Activated CD4-positive, alpha-beta memory T cell treated with anti-CD3 and anti-CD28 coated beads, Interleukin-2, amount 10 ng/mL, durations not matched to agents 7 days and 5 days (primary cell): Measurements from ENCODE around the gene CLPTM1L. TPM values are rescaled to one million over a fixed set of nuclear protein-coding genes. Genes with fewer than 3 reads are reported as not detected.
"Not testable (repeated sequence)": the region's sequence is repeated elsewhere in the genome, so short reads cannot be mapped to it uniquely, and the experiment has no call there.

ENCODE experiments used
- CTCF ChIA-PET: fragments of 350-600 bp; sonication (Branson Sonifier 250); formaldehyde crosslinking; loops from one replicate; lab custom pipeline; 2021; ENCODE audit warnings: antibody characterized with exemption, inconsistent platforms; lab: Charles Lee
- POLR2A ChIA-PET: fragments of 350-600 bp; sonication (Branson Sonifier 250); formaldehyde crosslinking; loops from one replicate; lab custom pipeline; 2021; ENCODE audit warnings: antibody characterized with exemption; lab: Charles Lee
- DNase-seq: peaks from one replicate; pipeline ENCODE4 v3.0.0-alpha.2; 2020
- H3K27ac Mint-ChIP-seq: one replicate; pipeline ENCODE4 v1.8.0; 2021; ENCODE audit warnings: mild to moderate bottlenecking, mixed read lengths
- H3K27me3 Mint-ChIP-seq: one replicate; pipeline ENCODE4 v1.8.0; 2021; ENCODE audit warnings: mixed read lengths
- H3K36me3 Mint-ChIP-seq: one replicate; pipeline ENCODE4 v1.8.0; 2021; ENCODE audit warnings: low read depth, mixed read lengths
- H3K4me1 Mint-ChIP-seq: one replicate; pipeline ENCODE4 v1.8.0; 2021; ENCODE audit warnings: mixed read lengths
- H3K4me3 Mint-ChIP-seq: one replicate; pipeline ENCODE4 v1.8.0; 2021; ENCODE audit warnings: mild to moderate bottlenecking, mixed read lengths
- H3K9me3 Mint-ChIP-seq: one replicate; pipeline ENCODE4 v1.8.0; 2021; ENCODE audit warnings: mixed read lengths
- total RNA-seq, 2 experiments: library from RNA; stranded (reverse); gene quantifications; one replicate each; pipeline ENCODE4 v1.2.3, GENCODE V29; 2021

Gene CLPTM1L
- total RNA-seq, 2 experiments from 2014 or later, result 99.7 to 101 TPM

- POLR2A ChIA-PET, result no interaction called here
- Mint-ChIP-seq H3K27me3 (no peaks in the 10 kb centered on the region), H3K36me3 (no peaks in the 10 kb centered on the region), H3K4me1 (no peaks in the 10 kb centered on the region), H3K9me3 (peaks cover 3% of the 10 kb centered on the region), H3K27ac (no peak overlapping the region), H3K4me3 (no peak overlapping the region)
- CTCF ChIA-PET, result no interaction called here
- DNase-seq, result no peak
Measured at GRCh38 chr5:1279443-1280151, 65.3 kb downstream of the CLPTM1L start.

DNA sequence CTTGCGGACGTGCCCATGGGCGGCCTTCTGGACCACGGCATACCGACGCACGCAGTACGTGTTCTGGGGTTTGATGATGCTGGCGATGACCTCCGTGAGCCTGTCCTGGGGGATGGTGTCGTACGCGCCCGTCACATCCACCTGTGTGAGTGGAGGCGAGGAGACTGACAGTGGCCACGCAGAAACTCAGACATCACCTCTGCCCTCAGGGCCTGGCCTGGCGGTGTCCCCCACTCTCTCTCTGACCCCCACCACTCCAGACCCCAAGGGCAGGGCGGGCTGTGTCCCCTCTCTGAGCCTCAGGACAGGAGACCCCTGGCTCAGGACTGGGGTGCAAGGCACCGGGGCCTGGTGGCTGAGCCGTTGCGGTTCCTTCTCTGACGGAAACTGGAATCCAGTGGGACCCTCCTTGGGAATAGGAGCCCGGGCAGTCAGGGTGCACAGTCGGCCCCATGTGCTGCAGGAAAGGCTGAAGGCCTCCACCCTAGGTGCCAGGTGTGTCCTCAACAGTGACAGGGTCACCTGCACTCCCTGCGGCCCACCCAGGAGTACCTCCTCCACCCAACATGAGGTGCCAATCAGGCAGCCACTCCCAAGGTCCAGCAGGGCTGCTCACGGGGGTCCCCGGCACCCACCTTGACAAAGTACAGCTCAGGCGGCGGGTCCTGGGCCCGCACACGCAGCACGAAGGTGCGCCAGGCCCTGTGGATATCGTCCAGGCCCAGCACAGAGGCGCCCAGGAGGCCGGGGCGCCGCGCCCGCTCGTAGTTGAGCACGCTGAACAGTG is 66.0 kb downstream of the CLPTM1L start:
- H3K27me3 Mint-ChIP-seq, result no peaks in the 10 kb centered on the region
- no peak for DNase-seq
- ChIA-PET CTCF (no interaction called here), POLR2A (no interaction called here)
- no peak overlapping the region for H3K4me3 Mint-ChIP-seq
- H3K36me3 Mint-ChIP-seq, result no peaks in the 10 kb centered on the region
- peaks cover 3% of the 10 kb centered on the region for H3K9me3 Mint-ChIP-seq
- no peak overlapping the region for H3K27ac Mint-ChIP-seq
- H3K4me1 Mint-ChIP-seq, result no peaks in the 10 kb centered on the region

DNA sequence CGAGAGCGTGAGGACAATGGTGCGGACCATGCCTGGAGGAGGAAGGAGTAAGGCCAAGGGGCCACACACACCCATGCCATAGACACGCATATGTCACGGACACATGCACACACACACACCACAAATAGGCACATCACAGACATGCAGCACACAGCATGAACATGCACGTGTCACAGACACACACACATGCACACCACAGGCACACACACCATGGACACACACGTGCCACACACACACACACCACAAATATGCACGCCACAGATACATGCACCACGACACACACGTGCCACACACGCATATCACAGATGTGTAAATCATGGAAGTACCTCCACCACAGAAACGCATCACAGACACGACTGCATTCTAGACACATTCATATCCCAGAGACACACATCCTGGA is 66.7 kb downstream of the CLPTM1L start:
- ChIA-PET CTCF (no interaction called here), POLR2A (no interaction called here)
- Mint-ChIP-seq H3K4me3 (no peak overlapping the region), H3K9me3 (peaks cover 3% of the 10 kb centered on the region), H3K27ac (no peak overlapping the region), H3K27me3 (no peaks in the 10 kb centered on the region), H3K4me1 (no peaks in the 10 kb centered on the region), H3K36me3 (no peaks in the 10 kb centered on the region)
- no peak for DNase-seq

DNA sequence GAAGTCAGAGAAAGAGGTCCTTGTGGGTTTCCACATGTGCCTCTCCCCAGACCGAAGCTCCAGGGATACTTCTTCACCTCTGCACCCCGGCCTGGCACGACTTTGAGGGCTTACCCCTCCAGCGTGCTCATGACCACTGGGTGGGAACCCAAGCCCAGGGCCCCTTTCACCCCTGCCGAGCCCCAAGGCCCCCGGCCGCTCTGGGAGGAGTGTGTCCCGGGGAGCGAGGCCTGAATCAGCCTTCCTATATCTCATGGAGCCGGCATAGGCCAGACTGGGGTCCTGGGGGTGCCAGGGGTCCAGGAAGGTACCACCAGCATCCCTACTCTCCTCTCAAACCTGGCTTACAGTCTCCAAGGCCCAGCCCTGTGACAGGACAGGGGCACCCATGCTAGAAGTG is 67.1 kb downstream of the CLPTM1L start:
- Mint-ChIP-seq H3K9me3 (peaks cover 3% of the 10 kb centered on the region), H3K27me3 (no peaks in the 10 kb centered on the region), H3K36me3 (no peaks in the 10 kb centered on the region), H3K4me1 (no peaks in the 10 kb centered on the region), H3K4me3 (no peak overlapping the region), H3K27ac (no peak overlapping the region)
- DNase-seq, result no peak
- ChIA-PET POLR2A (no interaction called here), CTCF (no interaction called here)

DNA sequence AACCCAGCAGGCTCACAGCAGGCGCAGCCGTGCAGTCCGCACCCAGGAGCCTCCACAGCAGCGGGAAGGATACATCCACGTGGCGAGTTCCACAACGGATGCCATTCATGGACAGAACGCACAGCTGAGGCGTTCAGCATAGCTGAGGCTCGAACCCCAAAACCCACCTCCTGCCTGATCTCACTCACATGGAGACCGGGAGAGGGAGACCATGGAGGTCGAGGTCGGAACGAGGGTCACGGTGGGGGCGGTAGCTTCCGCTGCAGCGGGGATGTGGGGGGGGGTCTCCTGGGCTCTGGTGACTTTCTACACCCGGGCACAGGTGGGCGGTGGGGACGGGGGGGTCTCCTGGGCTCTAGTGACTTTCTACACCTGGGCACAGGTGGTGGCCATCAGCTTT is 67.6 kb downstream of the CLPTM1L start:
- ChIA-PET CTCF (no interaction called here), POLR2A (no interaction called here)
- Mint-ChIP-seq H3K36me3 (no peaks in the 10 kb centered on the region), H3K27me3 (no peaks in the 10 kb centered on the region), H3K27ac (no peak overlapping the region), H3K9me3 (peaks cover 3% of the 10 kb centered on the region), H3K4me1 (no peaks in the 10 kb centered on the region), H3K4me3 (no peak overlapping the region)
- no peak for DNase-seq

DNA sequence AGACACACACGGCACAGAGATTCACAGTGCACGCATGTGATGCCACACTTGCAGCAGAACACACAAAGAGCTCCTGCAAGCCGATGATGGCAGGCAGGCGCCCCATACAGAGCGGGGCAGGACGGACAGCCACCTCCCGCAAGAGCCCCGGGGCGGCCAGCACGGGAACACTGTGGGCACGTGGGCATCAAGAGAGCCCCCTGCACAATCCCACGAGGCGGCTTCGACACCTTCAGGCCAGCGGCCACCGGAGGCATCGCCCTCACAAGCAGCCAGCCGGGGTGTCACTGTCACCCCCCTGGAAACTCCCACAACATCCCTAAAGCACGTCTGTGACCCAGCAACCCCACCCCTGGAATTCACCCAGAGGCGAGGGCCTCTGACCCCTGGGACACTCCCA is 68.0 kb downstream of the CLPTM1L start:
- no peaks in the 10 kb centered on the region for H3K36me3 Mint-ChIP-seq
- H3K27me3 Mint-ChIP-seq, result no peaks in the 10 kb centered on the region
- ChIA-PET CTCF (no interaction called here), POLR2A (no interaction called here)
- H3K9me3 Mint-ChIP-seq, result peaks cover 3% of the 10 kb centered on the region
- H3K4me1 Mint-ChIP-seq, result no peaks in the 10 kb centered on the region
- H3K27ac Mint-ChIP-seq, result no peak overlapping the region
- H3K4me3 Mint-ChIP-seq, result no peak overlapping the region
- no peak for DNase-seq

- CTCF ChIA-PET, H3K36me3 Mint-ChIP-seq, H3K27ac Mint-ChIP-seq, POLR2A ChIA-PET, H3K4me3 Mint-ChIP-seq, DNase-seq, H3K9me3 Mint-ChIP-seq, H3K27me3 Mint-ChIP-seq, H3K4me1 Mint-ChIP-seq: not testable (repeated sequence)
Measured at GRCh38 chr5:1275397-1276391, 69.2 kb downstream of the CLPTM1L start.

DNA sequence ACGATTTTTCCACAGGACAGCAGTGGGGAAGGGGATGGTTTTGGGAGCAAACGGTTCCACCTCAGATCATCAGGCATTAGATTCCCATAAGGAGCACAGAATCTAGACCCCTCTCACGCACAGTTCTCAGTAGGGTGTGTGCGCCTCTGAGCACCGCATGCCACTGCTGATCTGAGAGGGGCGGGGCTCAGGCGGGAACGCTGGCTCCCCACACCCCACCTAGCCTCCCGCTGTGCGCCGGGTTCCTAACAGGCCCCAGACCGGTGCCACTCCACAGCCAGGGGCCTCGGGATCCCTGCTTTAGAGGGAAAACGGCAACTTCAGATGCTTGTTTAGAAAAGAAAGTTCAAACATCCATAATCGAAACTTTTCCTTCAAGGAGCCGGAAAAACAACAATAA is 70.4 kb downstream of the CLPTM1L start:
- Mint-ChIP-seq H3K27ac (no peak overlapping the region), H3K4me1 (no peaks in the 10 kb centered on the region), H3K27me3 (peaks cover 2% of the 10 kb centered on the region), H3K36me3 (peaks cover 3% of the 10 kb centered on the region), H3K4me3 (no peak overlapping the region), H3K9me3 (peaks cover 3% of the 10 kb centered on the region)
- no peak for DNase-seq
- POLR2A ChIA-PET, result no interaction called here
- CTCF ChIA-PET, result no interaction called here

GRCh38 chr5:1273745-1274144 is 71.2 kb downstream of the CLPTM1L start:
- H3K4me1 Mint-ChIP-seq, result peaks cover 5% of the 10 kb centered on the region
- POLR2A ChIA-PET, result no interaction called here
- peaks cover 3% of the 10 kb centered on the region for H3K36me3 Mint-ChIP-seq
- no peak overlapping the region for H3K4me3 Mint-ChIP-seq
- no peak overlapping the region for H3K27ac Mint-ChIP-seq
- CTCF ChIA-PET, result no interaction called here
- peaks cover 2% of the 10 kb centered on the region for H3K27me3 Mint-ChIP-seq
- DNase-seq, result no peak
- H3K9me3 Mint-ChIP-seq, result peaks cover 3% of the 10 kb centered on the region

DNA sequence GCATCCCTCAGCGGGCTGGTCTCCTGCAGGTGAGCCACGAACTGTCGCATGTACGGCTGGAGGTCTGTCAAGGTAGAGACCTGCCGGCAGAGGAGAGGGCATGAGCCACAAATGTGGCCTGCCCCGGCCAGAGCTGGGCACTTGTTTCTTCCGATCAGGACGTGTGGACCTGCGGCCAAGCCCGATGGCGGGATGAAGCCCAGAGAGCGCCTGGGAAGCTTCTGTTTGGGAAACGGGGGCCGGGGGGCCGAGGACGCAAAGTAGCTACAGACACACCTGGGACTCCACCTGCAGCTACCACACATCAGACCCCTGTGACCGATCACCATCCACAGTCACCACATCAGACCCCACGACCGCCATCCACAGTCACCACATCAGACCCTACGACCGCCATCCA is 72.7 kb downstream of the CLPTM1L start:
- no peak for DNase-seq
- CTCF ChIA-PET, result no interaction called here
- H3K4me3 Mint-ChIP-seq, result no peak overlapping the region
- H3K9me3 Mint-ChIP-seq, result no peaks in the 10 kb centered on the region
- H3K27ac Mint-ChIP-seq, result no peak overlapping the region
- peaks cover 14% of the 10 kb centered on the region for H3K4me1 Mint-ChIP-seq
- H3K27me3 Mint-ChIP-seq, result peaks cover 4% of the 10 kb centered on the region
- POLR2A ChIA-PET, result no interaction called here
- peaks cover 3% of the 10 kb centered on the region for H3K36me3 Mint-ChIP-seq

DNA sequence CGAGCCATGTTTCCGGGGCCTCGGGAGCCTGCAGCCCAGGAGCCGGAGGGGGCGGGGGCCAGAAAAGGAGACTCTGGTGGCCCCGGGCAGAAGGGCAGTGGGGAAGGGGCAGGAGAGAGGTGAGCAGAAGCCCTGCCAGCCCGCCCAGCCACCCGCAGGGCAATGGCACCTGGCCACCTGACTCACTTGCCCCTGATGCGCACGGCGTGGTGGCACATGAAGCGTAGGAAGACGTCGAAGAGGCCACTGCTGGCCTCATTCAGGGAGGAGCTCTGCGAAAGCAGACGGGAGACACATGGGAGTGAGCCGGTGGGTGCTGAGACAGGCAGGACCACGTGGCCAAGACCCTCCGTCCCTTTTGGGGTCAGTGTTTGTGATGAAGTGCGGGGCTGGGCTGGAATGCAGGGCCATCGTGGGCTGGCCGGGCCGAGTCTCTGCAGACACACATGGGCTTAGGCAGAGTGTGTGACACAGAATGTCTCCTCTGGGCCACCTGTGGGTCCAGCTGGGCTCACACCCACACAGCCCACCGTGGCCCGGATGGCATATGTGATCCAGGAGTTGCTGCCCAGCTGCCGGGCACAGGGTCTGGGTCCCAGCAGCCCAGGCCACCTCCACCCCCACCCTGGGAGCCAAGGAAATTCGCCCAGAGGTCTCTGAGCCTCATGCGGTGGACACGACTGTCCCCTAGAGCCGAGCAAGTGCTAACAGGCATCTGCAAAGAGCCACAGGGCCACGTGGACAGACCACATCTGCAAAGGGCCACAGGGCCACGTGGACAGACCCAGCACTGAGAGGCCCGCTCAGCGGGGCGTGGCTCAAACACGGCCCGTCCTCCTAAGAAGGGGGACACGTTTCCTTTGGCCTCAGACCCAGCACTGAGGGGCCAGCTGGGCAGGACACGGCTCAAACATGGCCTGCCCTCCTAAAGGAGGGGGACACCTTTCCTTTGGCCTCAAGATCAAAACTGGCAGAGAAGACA is 73.7 kb downstream of the CLPTM1L start:
- ChIA-PET CTCF (no interaction called here), POLR2A (no interaction called here)
- H3K4me1 Mint-ChIP-seq, result peaks cover 14% of the 10 kb centered on the region
- peaks cover 3% of the 10 kb centered on the region for H3K36me3 Mint-ChIP-seq
- no peak for DNase-seq
- H3K27ac Mint-ChIP-seq, result no peak overlapping the region
- H3K4me3 Mint-ChIP-seq, result no peak overlapping the region
- peaks cover 4% of the 10 kb centered on the region for H3K27me3 Mint-ChIP-seq
- H3K9me3 Mint-ChIP-seq, result no peaks in the 10 kb centered on the region

GRCh38 chr5:1270426-1270825 is 74.5 kb downstream of the CLPTM1L start:
- ChIA-PET POLR2A (no interaction called here), CTCF (no interaction called here)
- H3K27ac Mint-ChIP-seq, result no peak overlapping the region
- DNase-seq, result no peak
- H3K4me3 Mint-ChIP-seq, result no peak overlapping the region
- H3K4me1 Mint-ChIP-seq, result peaks cover 14% of the 10 kb centered on the region
- H3K27me3 Mint-ChIP-seq, result peaks cover 4% of the 10 kb centered on the region
- H3K9me3 Mint-ChIP-seq, result no peaks in the 10 kb centered on the region
- peaks cover 3% of the 10 kb centered on the region for H3K36me3 Mint-ChIP-seq
